CD4-positive, alpha-beta T cell treated with Interleukin-21 for 1 hour (primary cell): ENCODE data around the gene CLIC3.

Source experiments
- DNase-seq: peaks from one replicate; pipeline ENCODE4 v3.0.0-alpha.2; 2020

The CLIC3 gene

GRCh38 chr9:136978865-136979544, 17.4 kb downstream of the CLIC3 start:
- no peak for DNase-seq

GRCh38 chr9:136978073-136978864, 18.1 kb downstream of the CLIC3 start:
- peak; percentile 75 for DNase-seq

- no peak for DNase-seq
These were observed 18.7 kb downstream of the CLIC3 start for GRCh38 chr9:136977649-136978072.

GRCh38 chr9:136977223-136977622, 19.1 kb downstream of the CLIC3 start, which contains the start of gene PTGDS:
Gene PTGDS, plus strand, starts transcription at chr9:136977504. Its CDS starts 75 bp downstream, at chr9:136977579.
- no peak for DNase-seq

GRCh38 chr9:136975644-136976043, 20.7 kb downstream of the CLIC3 start:
- DNase-seq: peak; percentile 43

GRCh38 chr9:136974817-136975535, 21.4 kb downstream of the CLIC3 start:
- no peak for DNase-seq

GRCh38 chr9:136973618-136974617, 22.4 kb downstream of the CLIC3 start:
- DNase-seq: no peak

GRCh38 chr9:136972743-136973142, 23.6 kb downstream of the CLIC3 start:
- no peak for DNase-seq

- DNase-seq: no peak
These were observed 24.0 kb downstream of the CLIC3 start for GRCh38 chr9:136972335-136972734.

GRCh38 chr9:136971746-136972145, 24.6 kb downstream of the CLIC3 start:
- DNase-seq: no peak

GRCh38 chr9:136970361-136970760, 26.0 kb downstream of the CLIC3 start:
- DNase-seq: no peak

- DNase-seq: no peak
These were observed 26.6 kb downstream of the CLIC3 start for GRCh38 chr9:136969774-136970173.

- no peak for DNase-seq
These were observed 27.2 kb downstream of the CLIC3 start for GRCh38 chr9:136969150-136969549.

GRCh38 chr9:136968333-136969127, 27.8 kb downstream of the CLIC3 start:
- no peak for DNase-seq

- peak; percentile 77 for DNase-seq
These were observed 30.4 kb downstream of the CLIC3 start for GRCh38 chr9:136965771-136966484.

- DNase-seq: no peak
These were observed 31.4 kb downstream of the CLIC3 start for GRCh38 chr9:136964833-136965422.

- DNase-seq: no peak
These were observed 32.1 kb downstream of the CLIC3 start for GRCh38 chr9:136964171-136964689.

GRCh38 chr9:136963751-136964150, 32.6 kb downstream of the CLIC3 start:
- DNase-seq: no peak

- DNase-seq: no peak
These were observed 33.0 kb downstream of the CLIC3 start for GRCh38 chr9:136963341-136963740.

GRCh38 chr9:136962701-136963248, 33.6 kb downstream of the CLIC3 start:
- no peak for DNase-seq
